Transverse colon (tissue), 4 donors: Measurements from ENCODE around the gene NFKBIE. TPM values are rescaled to one million over a fixed set of nuclear protein-coding genes. Genes with fewer than 3 reads are reported as not detected.

Experiments used
- DNase-seq: peaks from one replicate; pipeline ENCODE4 v3.0.0-alpha.2; 2019
- H3K27ac ChIP-seq, 4 donors: fragments of 200-600 bp; sonication (generic); 2 replicates each; pipeline ENCODE4 v1.5.1; 2016 to 2018; ENCODE audit warnings: inconsistent platforms in 4 of 4
- H3K27me3 ChIP-seq: fragments of 200-600 bp; sonication (generic); 2 replicates; pipeline ENCODE4 v1.5.1; 2017; ENCODE audit warnings: inconsistent platforms
- H3K36me3 ChIP-seq, 4 donors: fragments of 200-600 bp; sonication (generic); 2 replicates each; pipeline ENCODE4 v1.5.1; 2017 to 2019; ENCODE audit warnings: inconsistent platforms in 4 of 4
- H3K4me1 ChIP-seq, 4 donors: fragments of 200-600 bp; sonication (generic); 2 replicates each; pipeline ENCODE4 v1.5.1; 2017 to 2020; ENCODE audit warnings: inconsistent platforms in 4 of 4
- H3K4me3 ChIP-seq, 4 donors: fragments of 200-600 bp; sonication (generic); 1 replicate in 1 of 4; 2 replicates in 3 of 4; pipeline versions ENCODE4 v1.5.1 to v1.6.1; 2017 to 2019; ENCODE audit warnings: inconsistent platforms in 4 of 4
- H3K9me3 ChIP-seq, 2 donors: fragments of 200-600 bp; sonication (generic); 2 replicates each; pipeline ENCODE4 v1.5.1; 2017 to 2019; ENCODE audit warnings: inconsistent platforms in 2 of 2
- EP300 ChIP-seq: sonication (generic); formaldehyde crosslinking; IDR thresholded peaks from one replicate; pipeline ENCODE4 v1.6.1; 2017; ENCODE audit warnings: antibody characterized with exemption, low read depth
- POLR2A ChIP-seq: fragments of 450-650 bp; IDR thresholded peaks from one replicate; pipeline ENCODE4 v1.6.1; 2016; ENCODE audit warnings: antibody characterized with exemption, mild to moderate bottlenecking, moderate library complexity
- POLR2AphosphoS5 ChIP-seq, 3 donors: sonication (generic); formaldehyde crosslinking; IDR thresholded peaks; one replicate each; pipeline ENCODE4 v1.6.1; 2016; ENCODE audit warnings: antibody characterized with exemption in 3 of 3
- WGBS, 2 donors: methylation state at CpG; one replicate each; pipeline ENCODE4 v1.1.5; 2018; ENCODE audit warnings: low coverage in 1 of 2; 5-methylcytosine and 5-hydroxymethylcytosine counted together
- in situ Hi-C, 4 donors: fragments of 200-750 bp; cut with MboI; loops; one replicate each; pipeline versions ENCODE4 v1.15.0 to v1.15.1; 2017; ENCODE audit warnings: low sequenced_read_pairs in 3 of 4, low pct_ligation_motif_present in 1 of 4, low pct_unique_long_range_greater_than_20kb in 1 of 4
- intact Hi-C: fragments of 100-400 bp; cut with DNase I; formaldehyde crosslinking; loops from one replicate; pipeline ENCODE4 v1.15.1; 2023; ENCODE audit warnings: low total_unique reads
- total RNA-seq, 4 donors: library from RNA; depleted of rRNA; stranded (reverse); fragments of >200 nt; gene quantifications; one replicate each; pipeline ENCODE4 v1.1.0, GENCODE V29; 2016
- TF ChIP-seq, protein P1 (sequence below), 5 experiments: fragments of 200-600 bp in 3 of 5; fragments of 450-650 bp in 2 of 5; sonication (generic) in 3 of 5; IDR thresholded peaks; 1 replicate in 2 of 5; 2 replicates in 3 of 5; pipeline ENCODE4 v1.5.1; 2016 to 2017; ENCODE audit warnings: antibody characterized with exemption in 5 of 5, inconsistent platforms in 3 of 5, mild to moderate bottlenecking in 2 of 5, moderate library complexity in 1 of 5

Gene NFKBIE
- total RNA-seq, 4 donors from 2014 or later: 2.6 to 67.3 (median 19.0) TPM

- peak; percentile 85 for DNase-seq
- Histone ChIP-seq H3K36me3 (no peaks in the 10 kb centered on the region), H3K4me1 (peaks cover 30 to 48% (median 39%) of the 10 kb centered on the region in 4 donors), H3K4me3 (peak overlapping the region; percentile 36 to 62 (median 44)), H3K27ac (peak overlapping the region; percentile 91 to 94 (median 92)), H3K9me3 (no peaks in the 10 kb centered on the region), H3K27me3 (no peaks in the 10 kb centered on the region)
- intact Hi-C loops: loop anchor here (5.0 kb wide), 1 partner anchor 66 kb away; no protein-coding TSS in a partner anchor
- in situ Hi-C loops: loop anchor here in 2 of 4 donors (10.0 kb wide), 2 partner anchors 63 to 73 kb away; no protein-coding TSS in a partner anchor
- 0 to 2% methylated on average over 17 to 40 of the region's 42 CpGs for WGBS, 2 donors
- TF ChIP-seq POLR2A (peak; percentile 55), POLR2AphosphoS5 (IDR thresholded peaks at IDR 0.05) (peak in 1 of 3 donors; percentile 54), EP300 (no peak)
- TF ChIP-seq, protein P1, sequence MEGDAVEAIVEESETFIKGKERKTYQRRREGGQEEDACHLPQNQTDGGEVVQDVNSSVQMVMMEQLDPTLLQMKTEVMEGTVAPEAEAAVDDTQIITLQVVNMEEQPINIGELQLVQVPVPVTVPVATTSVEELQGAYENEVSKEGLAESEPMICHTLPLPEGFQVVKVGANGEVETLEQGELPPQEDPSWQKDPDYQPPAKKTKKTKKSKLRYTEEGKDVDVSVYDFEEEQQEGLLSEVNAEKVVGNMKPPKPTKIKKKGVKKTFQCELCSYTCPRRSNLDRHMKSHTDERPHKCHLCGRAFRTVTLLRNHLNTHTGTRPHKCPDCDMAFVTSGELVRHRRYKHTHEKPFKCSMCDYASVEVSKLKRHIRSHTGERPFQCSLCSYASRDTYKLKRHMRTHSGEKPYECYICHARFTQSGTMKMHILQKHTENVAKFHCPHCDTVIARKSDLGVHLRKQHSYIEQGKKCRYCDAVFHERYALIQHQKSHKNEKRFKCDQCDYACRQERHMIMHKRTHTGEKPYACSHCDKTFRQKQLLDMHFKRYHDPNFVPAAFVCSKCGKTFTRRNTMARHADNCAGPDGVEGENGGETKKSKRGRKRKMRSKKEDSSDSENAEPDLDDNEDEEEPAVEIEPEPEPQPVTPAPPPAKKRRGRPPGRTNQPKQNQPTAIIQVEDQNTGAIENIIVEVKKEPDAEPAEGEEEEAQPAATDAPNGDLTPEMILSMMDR (IDR thresholded peaks at IDR 0.05): peak; percentile 98 to 99 (median 99)
Measured at GRCh38 chr6:44237813-44238433, 27.4 kb downstream of the NFKBIE start.

GRCh38 chr6:44237021-44237812, 28.1 kb downstream of the NFKBIE start:
- peaks cover 32 to 53% (median 39%) of the 10 kb centered on the region in 4 donors for H3K4me1 ChIP-seq
- peak overlapping the region; percentile 91 to 94 (median 92) for H3K27ac ChIP-seq
- H3K9me3 ChIP-seq: no peaks in the 10 kb centered on the region
- no peaks in the 10 kb centered on the region for H3K27me3 ChIP-seq
- in situ Hi-C loops (loop anchor here in 2 of 4 donors (10.0 kb wide), 2 partner anchors 62 to 72 kb away; no protein-coding TSS in a partner anchor), intact Hi-C loops (loop anchor here (5.0 kb wide), 1 partner anchor 65 kb away; no protein-coding TSS in a partner anchor)
- peak overlapping the region; percentile 36 to 62 (median 44) for H3K4me3 ChIP-seq
- no peak for TF ChIP-seq EP300
- peak; percentile 69 to 84 (median 82) for TF ChIP-seq POLR2AphosphoS5 (IDR thresholded peaks at IDR 0.05)
- TF ChIP-seq POLR2A: peak; percentile 79
- H3K36me3 ChIP-seq: no peaks in the 10 kb centered on the region
- WGBS, 2 donors: 11 to 23% methylated on average over 5 to 22 of the region's 22 CpGs
- peak; percentile 94 for DNase-seq

DNA sequence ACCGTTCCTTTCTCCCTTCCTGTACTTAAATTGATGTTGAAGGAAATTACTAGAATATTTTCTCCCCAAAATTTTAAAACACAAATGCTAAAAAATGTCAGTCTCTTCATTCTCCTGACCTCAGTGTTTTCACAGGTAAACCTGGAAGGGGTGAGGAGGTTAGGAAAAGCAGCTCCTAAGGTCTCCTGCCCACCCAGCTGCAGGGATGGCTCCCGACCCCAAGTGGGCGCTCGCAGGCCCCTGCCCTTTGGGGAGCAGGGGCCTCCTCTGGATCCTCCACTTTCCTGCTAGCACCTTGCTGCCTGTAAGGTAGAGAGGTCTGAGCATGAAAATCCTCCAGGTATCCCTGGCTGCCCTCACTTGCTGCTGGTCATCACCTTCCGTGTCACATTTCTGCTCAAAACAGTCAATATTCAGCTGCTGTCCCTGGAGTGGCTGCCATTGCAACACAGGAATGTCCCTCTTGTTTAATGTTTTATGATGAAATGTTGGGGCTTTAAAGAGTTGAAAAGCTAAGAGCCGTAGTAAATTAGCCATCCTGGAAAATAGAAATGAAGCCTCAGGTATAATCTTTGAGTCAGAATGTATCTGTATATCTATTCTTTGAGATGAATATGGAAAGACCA, 29.3 kb downstream of the NFKBIE start:
- Histone ChIP-seq H3K36me3 (no peaks in the 10 kb centered on the region), H3K27me3 (no peaks in the 10 kb centered on the region), H3K27ac (peak overlapping the region; percentile 62 to 94 (median 92)), H3K4me3 (no peak overlapping the region), H3K4me1 (peaks cover 32 to 53% (median 39%) of the 10 kb centered on the region in 4 donors), H3K9me3 (no peaks in the 10 kb centered on the region)
- TF ChIP-seq EP300 (no peak), POLR2A (no peak), POLR2AphosphoS5 (IDR thresholded peaks at IDR 0.05) (no peak)
- TF ChIP-seq, protein P1 (IDR thresholded peaks at IDR 0.05): no peak
- WGBS, 2 donors: 90 to 98% methylated on average over 4 to 6 of the region's 6 CpGs
- DNase-seq: no peak
- in situ Hi-C loops: loop anchor here in 2 of 4 donors (10.0 kb wide), 2 partner anchors 61 to 71 kb away; no protein-coding TSS in a partner anchor
- intact Hi-C loops: loop anchor here (2.0 to 5.0 kb wide), 2 partner anchors 15 to 64 kb away; no protein-coding TSS in a partner anchor

DNA sequence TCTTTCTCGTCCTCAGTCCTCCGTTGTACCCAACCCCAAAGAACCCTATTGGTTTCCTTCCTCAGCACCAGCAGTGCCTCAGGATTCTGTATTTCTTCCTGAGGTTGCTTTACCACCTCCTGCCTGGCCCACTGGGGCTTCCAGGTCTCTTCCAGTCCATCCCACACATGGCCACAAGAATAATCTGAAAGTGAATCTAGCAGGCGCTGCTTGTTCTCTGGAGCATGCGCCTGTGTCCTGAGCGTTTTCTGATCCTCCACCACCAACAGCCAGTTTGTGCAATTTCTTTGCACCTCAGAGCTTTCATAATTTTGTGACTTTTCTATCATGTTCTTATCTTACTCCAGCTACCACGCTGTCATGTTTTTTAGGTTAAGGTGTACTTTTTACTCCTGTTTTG, 30.1 kb downstream of the NFKBIE start:
- intact Hi-C loops (loop anchor here (2.0 to 5.0 kb wide), 2 partner anchors 14 to 63 kb away; no protein-coding TSS in a partner anchor), in situ Hi-C loops (loop anchor here in 2 of 4 donors (10.0 kb wide), 2 partner anchors 60 to 70 kb away; no protein-coding TSS in a partner anchor)
- 63% methylated on average over 6 of the region's 6 CpGs; no CpG with 5 or more reads in 1 of the 2 donors for WGBS, 2 donors
- Histone ChIP-seq H3K27ac (peak overlapping the region; percentile 62 to 94 (median 92)), H3K4me1 (peaks cover 32 to 53% (median 39%) of the 10 kb centered on the region in 4 donors), H3K9me3 (no peaks in the 10 kb centered on the region), H3K4me3 (no peak overlapping the region), H3K36me3 (no peaks in the 10 kb centered on the region), H3K27me3 (no peaks in the 10 kb centered on the region)
- TF ChIP-seq POLR2A: no peak
- TF ChIP-seq EP300: no peak
- TF ChIP-seq, protein P1 (IDR thresholded peaks at IDR 0.05): no peak
- TF ChIP-seq POLR2AphosphoS5 (IDR thresholded peaks at IDR 0.05): no peak
- no peak for DNase-seq
